Uterus (tissue), 4 donors: ENCODE measurements around the gene WNT6. TPM values are rescaled to one million over a fixed set of nuclear protein-coding genes. Genes with fewer than 3 reads are reported as not detected.

Experiments
- DNase-seq, 2 donors: peaks; one replicate each; pipeline ENCODE4 v3.0.0-alpha.2; 2019 to 2020
- H3K27ac ChIP-seq, 2 donors: fragments of 200-600 bp; sonication (generic); 1 replicate in 1 of 2; 2 replicates in 1 of 2; pipeline ENCODE4 v1.5.1; 2016 to 2018
- H3K27me3 ChIP-seq, 2 donors: fragments of 200-600 bp; sonication (generic); one replicate each; pipeline ENCODE4 v1.5.1; 2018 to 2019; ENCODE audit warnings: control low read depth in 1 of 2
- H3K36me3 ChIP-seq, 2 donors: fragments of 200-600 bp; sonication (generic); one replicate each; pipeline ENCODE4 v1.5.1; 2019; ENCODE audit warnings: control low read depth in 1 of 2
- H3K4me1 ChIP-seq, 2 donors: fragments of 200-600 bp; sonication (generic); one replicate each; pipeline ENCODE4 v1.5.1; 2018 to 2019; ENCODE audit warnings: control low read depth in 1 of 2
- H3K4me3 ChIP-seq, 2 donors: fragments of 200-600 bp; sonication (generic); 1 replicate in 1 of 2; 2 replicates in 1 of 2; pipeline ENCODE4 v1.5.1; 2018 to 2019; ENCODE audit warnings: mild to moderate bottlenecking in 1 of 2
- H3K9me3 ChIP-seq, 2 donors: fragments of 200-600 bp; sonication (generic); one replicate each; pipeline ENCODE4 v1.5.1; 2019; ENCODE audit warnings: control low read depth in 1 of 2
- CTCF ChIP-seq, 4 experiments: fragments of 200-600 bp in 2 of 4; fragments of 450-650 bp in 2 of 4; sonication (generic) in 2 of 4; IDR thresholded peaks; one replicate each; pipeline ENCODE4 v1.5.1; 2016 to 2019; ENCODE audit warnings: antibody characterized with exemption in 4 of 4, mild to moderate bottlenecking in 2 of 4, moderate library complexity in 1 of 4
- POLR2A ChIP-seq, 2 donors: fragments of 450-650 bp; IDR thresholded peaks; one replicate each; pipeline ENCODE4 v1.6.1; 2016; ENCODE audit warnings: antibody characterized with exemption in 2 of 2, mild to moderate bottlenecking in 1 of 2, moderate library complexity in 1 of 2
- intact Hi-C: fragments of 100-400 bp; cut with DNase I; formaldehyde crosslinking; loops from one replicate; pipeline ENCODE4 v1.15.1; 2023; ENCODE audit warnings: low total_unique reads
- total RNA-seq, 4 donors: library from RNA; depleted of rRNA in 3 of 4; stranded (reverse); fragments of >200 nt in 3 of 4; gene quantifications; one replicate each; pipeline versions ENCODE4 v1.1.0 to v1.2.4, GENCODE V29; 2014 to 2023
- donor health status: DM: yes; HTN: yes; CAD: no.

WNT6 gene
- total RNA-seq, 4 donors from 2014 or later, result 1.0 to 2.1 (median 1.9) TPM; not detected in 1

- no peak for DNase-seq
- Histone ChIP-seq H3K4me3 (no peak overlapping the region), H3K27ac (no peak overlapping the region), H3K27me3 (peaks cover 0 to 18% of the 10 kb centered on the region in 2 donors), H3K4me1 (peaks cover 0 to 7% of the 10 kb centered on the region in 2 donors), H3K9me3 (no peaks in the 10 kb centered on the region), H3K36me3 (no peaks in the 10 kb centered on the region)
- TF ChIP-seq CTCF (IDR thresholded peaks at IDR 0.05) (no peak), POLR2A (IDR thresholded peaks at IDR 0.05) (no peak)
- intact Hi-C loops, result no loop called here
Observed at GRCh38 chr2:218872645-218873358, 13.2 kb downstream of the WNT6 start.

GRCh38 chr2:218873359-218874194 is 14.0 kb downstream of the WNT6 start:
- Histone ChIP-seq H3K36me3 (no peaks in the 10 kb centered on the region), H3K4me3 (no peak overlapping the region), H3K27ac (no peak overlapping the region), H3K4me1 (peaks cover 0 to 7% of the 10 kb centered on the region in 2 donors), H3K9me3 (no peaks in the 10 kb centered on the region), H3K27me3 (peaks cover 0 to 22% of the 10 kb centered on the region in 2 donors)
- DNase-seq, result no peak
- intact Hi-C loops, result no loop called here
- no peak for TF ChIP-seq CTCF (IDR thresholded peaks at IDR 0.05)
- no peak for TF ChIP-seq POLR2A (IDR thresholded peaks at IDR 0.05)

- Histone ChIP-seq H3K27ac (no peak overlapping the region), H3K4me1 (peaks cover 0 to 7% of the 10 kb centered on the region in 2 donors), H3K27me3 (peaks cover 9 to 37% of the 10 kb centered on the region in 2 donors), H3K36me3 (no peaks in the 10 kb centered on the region), H3K9me3 (no peaks in the 10 kb centered on the region), H3K4me3 (no peak overlapping the region)
- intact Hi-C loops, result no loop called here
- TF ChIP-seq POLR2A (IDR thresholded peaks at IDR 0.05), result no peak
- TF ChIP-seq CTCF (IDR thresholded peaks at IDR 0.05), result no peak
- DNase-seq, result no peak
Observed at GRCh38 chr2:218875692-218876246, 16.2 kb downstream of the WNT6 start.

- DNase-seq, result peak; percentile 49 to 58
Observed at GRCh38 chr2:218876562-218877219, 17.1 kb downstream of the WNT6 start.

More at GRCh38 chr2:218876562-218877219, 17.1 kb downstream of the WNT6 start:
- TF ChIP-seq CTCF (IDR thresholded peaks at IDR 0.05) (peak; percentile 73 to 89 (median 79)), POLR2A (IDR thresholded peaks at IDR 0.05) (no peak)
- Histone ChIP-seq H3K36me3 (no peaks in the 10 kb centered on the region), H3K4me1 (no peaks in the 10 kb centered on the region), H3K27ac (no peak overlapping the region), H3K27me3 (peaks cover 11 to 43% of the 10 kb centered on the region in 2 donors), H3K4me3 (no peak overlapping the region), H3K9me3 (no peaks in the 10 kb centered on the region)
- intact Hi-C loops, result no loop called here
